ENCODE results near the gene ENO3. TPM values are rescaled to one million over a fixed set of nuclear protein-coding genes. Genes with fewer than 3 reads are reported as not detected.

The ENO3 gene
- total RNA-seq, 1 experiment from 2014 or later: 12.3 TPM

GRCh38 chr17:4940555-4941318 lies 10.2 kb upstream of the ENO3 start:
- no peaks in the 10 kb centered on the region for H3K27me3 Mint-ChIP-seq (ENCODE audit: unreplicated experiment)
- intact Hi-C loops (cut with micrococcal nuclease; ENCODE audit: unreplicated experiment): no loop called here
- peak overlapping the region; percentile 91 for H3K4me3 Mint-ChIP-seq (ENCODE audit: low read depth, unreplicated experiment)
- peaks cover 29% of the 10 kb centered on the region for H3K4me1 Mint-ChIP-seq (ENCODE audit: low read depth, unreplicated experiment)
- TSS peak; percentile 84 for BruUV-seq (replicated peaks)
- peak; percentile 66 for DNase-seq
- no peak for TF ChIP-seq CTCF (IDR thresholded peaks at IDR 0.05; ENCODE audit: unreplicated experiment)
- peak overlapping the region; percentile 98 for H3K27ac Mint-ChIP-seq (ENCODE audit: unreplicated experiment)
- peaks cover 64% of the 10 kb centered on the region for H3K36me3 Mint-ChIP-seq (ENCODE audit: insufficient read depth, unreplicated experiment)
- no peaks in the 10 kb centered on the region for H3K9me3 Mint-ChIP-seq (ENCODE audit: low read depth, unreplicated experiment)
- CTCF ChIA-PET: interaction anchor here (1.6 kb wide), 2 partner anchors 27 to 31 kb away, joined by 7 to 10 read pairs; partner anchors contain the start of gene SPAG7

DNA sequence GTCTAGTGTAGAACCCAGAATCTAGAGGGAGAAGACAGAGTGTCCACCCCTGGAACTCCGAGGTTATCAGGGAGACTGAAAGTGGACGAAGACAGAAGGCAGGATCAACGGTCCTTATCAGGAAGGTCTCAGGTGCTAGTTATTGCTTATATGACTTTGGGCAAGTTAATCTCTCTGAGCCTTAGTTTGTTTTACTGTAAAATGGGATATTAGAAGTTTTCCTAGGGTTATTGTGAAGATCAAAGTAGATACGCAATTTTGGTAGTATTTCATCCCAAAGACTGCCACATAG lies 9.7 kb upstream of the ENO3 start:
- Mint-ChIP-seq H3K9me3 (ENCODE audit: low read depth, unreplicated experiment) (no peaks in the 10 kb centered on the region), H3K4me1 (ENCODE audit: low read depth, unreplicated experiment) (peaks cover 31% of the 10 kb centered on the region), H3K27ac (ENCODE audit: unreplicated experiment) (peak overlapping the region; percentile 98), H3K27me3 (ENCODE audit: unreplicated experiment) (no peaks in the 10 kb centered on the region), H3K36me3 (ENCODE audit: insufficient read depth, unreplicated experiment) (peaks cover 68% of the 10 kb centered on the region), H3K4me3 (ENCODE audit: low read depth, unreplicated experiment) (peak overlapping the region; percentile 91)
- no peak for TF ChIP-seq CTCF (IDR thresholded peaks at IDR 0.05; ENCODE audit: unreplicated experiment)
- no TSS peak for BruUV-seq (replicated peaks)
- intact Hi-C loops (cut with micrococcal nuclease; ENCODE audit: unreplicated experiment): no loop called here
- CTCF ChIA-PET: no interaction called here
- no peak for DNase-seq

- CTCF ChIA-PET: no interaction called here
- Mint-ChIP-seq H3K9me3 (ENCODE audit: low read depth, unreplicated experiment) (no peaks in the 10 kb centered on the region), H3K36me3 (ENCODE audit: insufficient read depth, unreplicated experiment) (peaks cover 85% of the 10 kb centered on the region), H3K27me3 (ENCODE audit: unreplicated experiment) (no peaks in the 10 kb centered on the region), H3K4me3 (ENCODE audit: low read depth, unreplicated experiment) (no peak overlapping the region), H3K27ac (ENCODE audit: unreplicated experiment) (peak overlapping the region; percentile 60), H3K4me1 (ENCODE audit: low read depth, unreplicated experiment) (peaks cover 31% of the 10 kb centered on the region)
- no peak for TF ChIP-seq CTCF (IDR thresholded peaks at IDR 0.05; ENCODE audit: unreplicated experiment)
- intact Hi-C loops (cut with micrococcal nuclease; ENCODE audit: unreplicated experiment): no loop called here
- BruUV-seq (replicated peaks): no TSS peak
- DNase-seq: no peak
Observed at GRCh38 chr17:4942760-4943508, 8.0 kb upstream of the ENO3 start.

GRCh38 chr17:4944163-4944553 lies 6.8 kb upstream of the ENO3 start:
- no peak for DNase-seq
- H3K4me3 Mint-ChIP-seq (ENCODE audit: low read depth, unreplicated experiment): no peak overlapping the region
- peaks cover 93% of the 10 kb centered on the region for H3K36me3 Mint-ChIP-seq (ENCODE audit: insufficient read depth, unreplicated experiment)
- TF ChIP-seq CTCF (IDR thresholded peaks at IDR 0.05; ENCODE audit: unreplicated experiment): no peak
- peak overlapping the region; percentile 11 for H3K27ac Mint-ChIP-seq (ENCODE audit: unreplicated experiment)
- H3K4me1 Mint-ChIP-seq (ENCODE audit: low read depth, unreplicated experiment): peaks cover 31% of the 10 kb centered on the region
- intact Hi-C loops (cut with micrococcal nuclease; ENCODE audit: unreplicated experiment): no loop called here
- H3K9me3 Mint-ChIP-seq (ENCODE audit: low read depth, unreplicated experiment): no peaks in the 10 kb centered on the region
- no TSS peak for BruUV-seq (replicated peaks)
- no peaks in the 10 kb centered on the region for H3K27me3 Mint-ChIP-seq (ENCODE audit: unreplicated experiment)
- CTCF ChIA-PET: no interaction called here

Data from Calu3 (cell line).